ENCODE results near the gene PPP1R12C.
A peak's percentile ranks its signal among the peaks of the same experiment; 100 is the strongest.
"Not testable (repeated sequence)": the region's sequence is repeated elsewhere in the genome, so short reads cannot be mapped to it uniquely, and the experiment has no call there.

Gene PPP1R12C

DNA sequence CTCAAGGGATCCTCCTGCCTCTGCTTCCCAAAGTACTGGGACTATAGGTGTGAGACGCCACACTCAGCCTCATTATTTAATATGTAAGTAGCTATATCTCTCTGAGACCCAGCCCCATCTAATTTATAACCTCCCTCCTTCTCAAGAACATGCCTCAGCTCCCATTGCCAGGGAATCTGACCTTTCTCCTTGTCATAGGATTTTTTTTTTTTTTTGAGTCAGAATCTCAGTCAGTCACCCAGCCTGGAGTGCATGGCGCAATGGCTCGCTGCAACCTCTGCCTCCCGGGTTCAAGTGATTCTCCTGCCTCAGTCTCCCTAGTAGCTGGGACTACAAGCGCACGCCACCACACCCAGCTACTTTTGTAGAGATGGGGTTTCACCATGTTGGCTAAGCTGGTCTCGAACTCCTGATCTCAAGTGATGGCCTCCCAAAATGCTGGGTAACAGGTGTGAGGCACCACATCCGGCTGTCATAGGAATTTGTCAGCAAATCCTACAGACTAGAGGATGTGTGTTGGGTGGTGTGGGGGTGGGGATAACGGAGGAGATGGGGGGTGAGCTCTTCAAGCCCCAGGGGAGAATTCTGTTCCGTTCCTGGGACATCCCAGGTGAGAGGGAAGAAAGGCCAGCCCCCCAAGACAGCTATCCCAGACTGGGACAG is 46.8 kb downstream of the PPP1R12C start:
- DNase-seq = no peak

GRCh38 chr19:55069865-55070197 is 47.6 kb downstream of the PPP1R12C start:
- DNase-seq = no peak

GRCh38 chr19:55068950-55069864 is 48.2 kb downstream of the PPP1R12C start:
- DNase-seq = peak; percentile 30

GRCh38 chr19:55067869-55068268 is 49.6 kb downstream of the PPP1R12C start:
- DNase-seq = no peak

- no peak for DNase-seq
Measured at GRCh38 chr19:55066107-55066709, 51.2 kb downstream of the PPP1R12C start.

DNA sequence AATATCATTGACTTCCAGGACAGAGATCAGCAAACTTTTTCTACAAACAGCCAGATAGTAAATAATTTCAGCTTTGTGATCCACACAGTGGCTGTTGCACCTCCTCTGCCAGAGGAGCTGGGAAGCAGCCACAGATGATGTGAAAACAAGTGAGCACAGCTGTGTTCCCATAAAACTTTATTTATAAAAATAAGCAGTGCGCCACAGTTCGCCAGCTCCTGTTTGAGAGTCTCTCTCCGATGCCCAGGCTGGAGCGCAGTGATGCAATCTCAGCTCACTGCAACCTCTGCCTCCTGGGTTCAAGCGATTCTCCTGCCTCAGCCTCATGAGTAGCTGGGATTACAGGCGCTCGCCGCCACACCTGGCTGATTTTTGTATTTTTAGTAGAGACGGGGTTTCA is 51.9 kb downstream of the PPP1R12C start:
- not testable (repeated sequence) for DNase-seq

DNA sequence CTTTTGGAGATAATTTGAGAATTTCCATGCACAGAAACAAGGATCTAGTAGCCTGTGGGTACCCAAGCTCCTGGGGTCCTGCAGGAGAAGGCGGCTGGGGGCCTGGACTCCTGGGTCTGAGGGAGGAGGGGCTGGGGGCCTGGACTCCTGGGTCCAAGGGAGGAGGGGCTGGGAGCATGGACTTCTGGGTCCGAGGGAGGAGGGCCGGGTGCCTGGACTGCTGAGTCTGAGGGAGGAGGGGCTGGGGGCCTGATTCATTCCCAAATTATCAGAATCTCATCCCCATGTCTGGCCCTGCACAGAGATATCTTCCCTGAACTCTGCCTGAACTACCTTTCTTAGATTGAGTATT is 54.0 kb downstream of the PPP1R12C start:
- DNase-seq = no peak

GRCh38 chr19:55062735-55063491 is 54.5 kb downstream of the PPP1R12C start, which contains the start of gene RDH13:
Gene RDH13, minus strand, starts transcription at chr19:55063148. Its CDS starts 116 bp downstream, at chr19:55063032.
- DNase-seq = peak; percentile 93

GRCh38 chr19:55060287-55060686 is 57.1 kb downstream of the PPP1R12C start:
- not testable (repeated sequence) for DNase-seq

GRCh38 chr19:55058781-55059610 is 58.4 kb downstream of the PPP1R12C start:
- DNase-seq = no peak

GRCh38 chr19:55056827-55057226 is 60.6 kb downstream of the PPP1R12C start:
- no peak for DNase-seq

- DNase-seq = no peak
Measured at GRCh38 chr19:55053735-55054134, 63.7 kb downstream of the PPP1R12C start.

- DNase-seq = no peak
Measured at GRCh38 chr19:55050749-55051532, 66.5 kb downstream of the PPP1R12C start.

DNA sequence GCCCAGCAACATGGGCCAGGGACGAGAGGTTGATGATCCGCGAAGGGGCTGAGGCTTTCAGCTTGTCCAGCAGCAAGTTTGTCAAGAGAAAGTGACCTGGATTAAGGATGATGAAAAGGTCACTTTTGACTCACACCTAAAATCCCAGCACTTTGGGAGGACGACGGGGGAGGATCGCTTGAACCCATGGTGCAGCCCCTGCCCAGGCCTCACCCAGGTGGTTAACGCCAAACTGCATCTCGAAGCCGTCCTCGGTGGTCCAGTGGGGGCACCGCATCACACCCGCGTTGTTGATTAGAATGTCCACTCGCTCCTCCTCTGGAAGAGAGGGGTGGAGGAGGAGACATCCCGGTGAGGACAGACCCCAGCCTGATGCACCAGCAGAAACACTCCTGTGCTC is 69.0 kb downstream of the PPP1R12C start:
- no peak for DNase-seq

DNA sequence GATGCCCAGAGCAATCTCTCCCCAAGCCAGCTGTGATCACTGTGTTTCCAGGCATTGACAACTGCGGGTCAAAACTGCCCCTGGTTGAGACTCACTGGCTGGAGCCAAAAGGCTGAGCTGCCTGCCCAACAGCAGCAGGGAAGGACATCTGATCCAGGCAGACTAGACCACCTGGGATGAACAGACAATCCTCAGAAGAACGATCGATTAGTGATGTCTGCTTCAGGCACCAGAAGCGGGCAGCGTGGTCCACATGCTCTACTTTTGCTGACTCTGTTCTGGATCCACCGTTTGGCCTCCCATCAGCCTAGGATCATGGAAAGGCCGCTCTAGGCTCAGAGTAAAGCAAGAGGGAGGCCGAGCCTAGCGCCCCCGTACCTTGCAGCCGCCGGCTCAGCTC is 69.5 kb downstream of the PPP1R12C start:
- no peak for DNase-seq

- DNase-seq = no peak
Measured at GRCh38 chr19:55046975-55047622, 70.3 kb downstream of the PPP1R12C start.

- no peak for DNase-seq
Measured at GRCh38 chr19:55044771-55045716, 72.4 kb downstream of the PPP1R12C start.

GRCh38 chr19:55044286-55044685 is 73.2 kb downstream of the PPP1R12C start:
- DNase-seq = no peak

GRCh38 chr19:55042688-55043087 is 74.7 kb downstream of the PPP1R12C start:
- no peak for DNase-seq

DNA sequence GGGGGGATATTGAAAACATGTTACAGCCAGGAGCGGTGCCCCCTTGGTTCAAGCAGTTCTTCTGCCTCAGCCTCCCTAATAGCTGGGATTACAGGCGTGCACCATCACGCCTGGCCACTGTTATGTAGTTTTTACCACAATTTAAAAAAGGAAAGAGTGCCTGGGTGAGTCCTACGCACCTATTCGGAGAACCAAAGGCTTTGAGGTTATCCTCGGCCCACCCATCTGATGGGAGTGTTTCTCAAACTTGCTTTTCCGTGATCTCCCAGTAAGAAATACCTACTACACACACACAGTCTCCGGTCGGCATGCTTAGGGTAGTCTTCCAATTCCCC is 75.1 kb downstream of the PPP1R12C start:
- DNase-seq = no peak
